HL-60 (cell line): ENCODE data around the gene ZBTB33.

Experiments
- POLR2AphosphoS5 ChIP-seq: IDR thresholded peaks from 2 replicates; pipeline ENCODE4 v1.6.1; 2012; ENCODE audit warnings: low read depth
- TF ChIP-seq, protein P1 (sequence below): IDR thresholded peaks from one replicate; pipeline ENCODE4 v1.5.1; 2011; ENCODE audit warnings: low read length, control low read depth, inconsistent platforms; ENCODE audit not compliant: insufficient read depth
- TF ChIP-seq, protein P2 (sequence below): IDR thresholded peaks from 2 replicates; pipeline ENCODE4 v1.6.1; 2012; ENCODE audit warnings: low read depth; ENCODE audit not compliant: insufficient replicate concordance

DNA sequence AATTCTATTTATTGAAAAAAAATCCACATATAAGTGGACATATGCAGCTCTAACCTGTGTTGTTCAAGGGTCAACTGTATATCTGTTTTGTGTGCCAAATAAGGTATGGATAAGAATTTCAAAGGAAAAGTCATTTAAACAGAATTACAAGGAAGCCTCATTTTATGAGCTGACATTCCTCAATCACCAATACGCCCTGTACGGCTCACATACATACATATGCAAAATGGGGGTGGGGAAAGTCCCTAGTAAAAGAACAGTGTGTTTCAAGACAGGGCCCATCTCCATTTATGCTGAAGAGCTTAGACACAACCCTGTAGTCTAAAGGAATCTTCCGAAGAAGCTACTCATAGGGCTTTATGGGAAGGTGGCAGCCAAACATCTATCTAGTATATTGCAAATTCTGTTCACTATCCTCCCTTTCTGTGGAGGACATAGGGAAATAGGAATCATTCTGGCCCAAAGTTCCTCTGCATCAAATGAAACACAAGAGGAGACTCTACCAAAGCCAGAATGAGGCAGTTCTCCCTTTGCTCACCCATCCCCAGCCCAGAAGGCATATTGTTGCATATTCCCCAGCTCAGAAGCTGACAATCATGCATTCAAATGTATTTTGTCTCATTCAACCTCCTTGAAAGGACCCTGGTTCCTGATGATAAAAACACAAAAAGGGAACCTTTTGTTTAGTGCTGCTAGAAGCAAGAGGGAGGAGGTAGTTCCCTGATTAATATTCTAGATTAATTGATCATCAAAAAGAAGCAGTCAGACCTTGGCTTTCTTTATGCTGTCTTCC is 13.7 kb upstream of the ZBTB33 start:
- TF ChIP-seq POLR2AphosphoS5, result no peak
- TF ChIP-seq, protein P1, sequence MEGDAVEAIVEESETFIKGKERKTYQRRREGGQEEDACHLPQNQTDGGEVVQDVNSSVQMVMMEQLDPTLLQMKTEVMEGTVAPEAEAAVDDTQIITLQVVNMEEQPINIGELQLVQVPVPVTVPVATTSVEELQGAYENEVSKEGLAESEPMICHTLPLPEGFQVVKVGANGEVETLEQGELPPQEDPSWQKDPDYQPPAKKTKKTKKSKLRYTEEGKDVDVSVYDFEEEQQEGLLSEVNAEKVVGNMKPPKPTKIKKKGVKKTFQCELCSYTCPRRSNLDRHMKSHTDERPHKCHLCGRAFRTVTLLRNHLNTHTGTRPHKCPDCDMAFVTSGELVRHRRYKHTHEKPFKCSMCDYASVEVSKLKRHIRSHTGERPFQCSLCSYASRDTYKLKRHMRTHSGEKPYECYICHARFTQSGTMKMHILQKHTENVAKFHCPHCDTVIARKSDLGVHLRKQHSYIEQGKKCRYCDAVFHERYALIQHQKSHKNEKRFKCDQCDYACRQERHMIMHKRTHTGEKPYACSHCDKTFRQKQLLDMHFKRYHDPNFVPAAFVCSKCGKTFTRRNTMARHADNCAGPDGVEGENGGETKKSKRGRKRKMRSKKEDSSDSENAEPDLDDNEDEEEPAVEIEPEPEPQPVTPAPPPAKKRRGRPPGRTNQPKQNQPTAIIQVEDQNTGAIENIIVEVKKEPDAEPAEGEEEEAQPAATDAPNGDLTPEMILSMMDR, result no peak
- TF ChIP-seq, protein P2, sequence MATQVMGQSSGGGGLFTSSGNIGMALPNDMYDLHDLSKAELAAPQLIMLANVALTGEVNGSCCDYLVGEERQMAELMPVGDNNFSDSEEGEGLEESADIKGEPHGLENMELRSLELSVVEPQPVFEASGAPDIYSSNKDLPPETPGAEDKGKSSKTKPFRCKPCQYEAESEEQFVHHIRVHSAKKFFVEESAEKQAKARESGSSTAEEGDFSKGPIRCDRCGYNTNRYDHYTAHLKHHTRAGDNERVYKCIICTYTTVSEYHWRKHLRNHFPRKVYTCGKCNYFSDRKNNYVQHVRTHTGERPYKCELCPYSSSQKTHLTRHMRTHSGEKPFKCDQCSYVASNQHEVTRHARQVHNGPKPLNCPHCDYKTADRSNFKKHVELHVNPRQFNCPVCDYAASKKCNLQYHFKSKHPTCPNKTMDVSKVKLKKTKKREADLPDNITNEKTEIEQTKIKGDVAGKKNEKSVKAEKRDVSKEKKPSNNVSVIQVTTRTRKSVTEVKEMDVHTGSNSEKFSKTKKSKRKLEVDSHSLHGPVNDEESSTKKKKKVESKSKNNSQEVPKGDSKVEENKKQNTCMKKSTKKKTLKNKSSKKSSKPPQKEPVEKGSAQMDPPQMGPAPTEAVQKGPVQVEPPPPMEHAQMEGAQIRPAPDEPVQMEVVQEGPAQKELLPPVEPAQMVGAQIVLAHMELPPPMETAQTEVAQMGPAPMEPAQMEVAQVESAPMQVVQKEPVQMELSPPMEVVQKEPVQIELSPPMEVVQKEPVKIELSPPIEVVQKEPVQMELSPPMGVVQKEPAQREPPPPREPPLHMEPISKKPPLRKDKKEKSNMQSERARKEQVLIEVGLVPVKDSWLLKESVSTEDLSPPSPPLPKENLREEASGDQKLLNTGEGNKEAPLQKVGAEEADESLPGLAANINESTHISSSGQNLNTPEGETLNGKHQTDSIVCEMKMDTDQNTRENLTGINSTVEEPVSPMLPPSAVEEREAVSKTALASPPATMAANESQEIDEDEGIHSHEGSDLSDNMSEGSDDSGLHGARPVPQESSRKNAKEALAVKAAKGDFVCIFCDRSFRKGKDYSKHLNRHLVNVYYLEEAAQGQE, result no peak
